DOHH2 (cell line): ENCODE data around the gene KRT8.

Source experiments
- H3F3A ChIP-seq: fragments of 200-600 bp; sonication (generic), shearing (Covaris generic); 2 replicates; pipeline ENCODE4 v1.6.0; 2016; ENCODE audit warnings: antibody characterized with exemption, mild to moderate bottlenecking; ENCODE audit not compliant: control insufficient read depth, insufficient read depth
- H3K27ac ChIP-seq: fragments of 200-600 bp; sonication (generic); 2 replicates; pipeline ENCODE4 v1.5.1; 2014; ENCODE audit warnings: low read depth, mild to moderate bottlenecking, low read length, moderate library complexity
- H3K27me3 ChIP-seq: fragments of 200-600 bp; sonication (generic); 2 replicates; pipeline ENCODE4 v1.6.1; 2014; ENCODE audit warnings: mild to moderate bottlenecking, low read length, mixed read lengths; ENCODE audit not compliant: control insufficient read depth
- H3K36me3 ChIP-seq: fragments of 200-600 bp; sonication (generic); 2 replicates; pipeline ENCODE4 v1.6.1; 2014; ENCODE audit warnings: mild to moderate bottlenecking, low read length, moderate library complexity, mixed read lengths; ENCODE audit not compliant: control insufficient read depth
- H3K4me1 ChIP-seq: fragments of 200-600 bp; sonication (generic); 2 replicates; pipeline ENCODE4 v1.6.1; 2014; ENCODE audit warnings: mild to moderate bottlenecking, low read length, mixed read lengths; ENCODE audit not compliant: control insufficient read depth
- H3K4me2 ChIP-seq: fragments of 200-600 bp; sonication (generic); 2 replicates; pipeline ENCODE4 v1.6.0; 2014; ENCODE audit warnings: mild to moderate bottlenecking, low read length, moderate library complexity
- H3K4me3 ChIP-seq: fragments of 200-600 bp; sonication (generic); 2 replicates; pipeline ENCODE4 v1.5.1; 2014; ENCODE audit warnings: mild to moderate bottlenecking, low read length, mixed read lengths
- H3K79me2 ChIP-seq: fragments of 200-600 bp; sonication (generic); 2 replicates; pipeline ENCODE4 v1.6.1; 2014; ENCODE audit warnings: mild to moderate bottlenecking, low read length, mixed read lengths; ENCODE audit not compliant: control insufficient read depth
- H3K9me2 ChIP-seq: fragments of 200-600 bp; sonication (generic); replicated peaks from 2 replicates; pipeline ENCODE4 v1.6.1; 2014; ENCODE audit warnings: mild to moderate bottlenecking, low read length, mixed read lengths; ENCODE audit not compliant: control insufficient read depth
- H3K9me3 ChIP-seq: fragments of 200-600 bp; sonication (generic); 2 replicates; pipeline ENCODE4 v1.6.1; 2014; ENCODE audit warnings: antibody characterized with exemption, low read length, mixed read lengths; ENCODE audit not compliant: control insufficient read depth, insufficient read depth
- H4K20me1 ChIP-seq: fragments of 200-600 bp; sonication (generic); 2 replicates; pipeline ENCODE4 v1.6.0; 2014; ENCODE audit warnings: low read depth, mild to moderate bottlenecking, antibody characterized with exemption, low read length, moderate library complexity; ENCODE audit not compliant: control insufficient read depth, insufficient read depth
- CTCF ChIP-seq: fragments of 200-600 bp; sonication (generic); IDR thresholded peaks from one replicate; pipeline ENCODE4 v1.5.1; 2014; ENCODE audit warnings: antibody characterized with exemption, mild to moderate bottlenecking, low read depth, low read length; ENCODE audit not compliant: poor library complexity, severe bottlenecking
- EZH2phosphoT487 ChIP-seq: fragments of 200-600 bp; sonication (generic); IDR thresholded peaks from 2 replicates; pipeline ENCODE4 v1.6.1; 2017; ENCODE audit warnings: borderline replicate concordance, mild to moderate bottlenecking, antibody characterized with exemption, low read length, moderate library complexity, mixed read lengths

KRT8 gene

GRCh38 chr12:52872644-52873389, 32.1 kb downstream of the KRT8 start:
- H3K9me2 ChIP-seq, result no peaks in the 10 kb centered on the region

DNA sequence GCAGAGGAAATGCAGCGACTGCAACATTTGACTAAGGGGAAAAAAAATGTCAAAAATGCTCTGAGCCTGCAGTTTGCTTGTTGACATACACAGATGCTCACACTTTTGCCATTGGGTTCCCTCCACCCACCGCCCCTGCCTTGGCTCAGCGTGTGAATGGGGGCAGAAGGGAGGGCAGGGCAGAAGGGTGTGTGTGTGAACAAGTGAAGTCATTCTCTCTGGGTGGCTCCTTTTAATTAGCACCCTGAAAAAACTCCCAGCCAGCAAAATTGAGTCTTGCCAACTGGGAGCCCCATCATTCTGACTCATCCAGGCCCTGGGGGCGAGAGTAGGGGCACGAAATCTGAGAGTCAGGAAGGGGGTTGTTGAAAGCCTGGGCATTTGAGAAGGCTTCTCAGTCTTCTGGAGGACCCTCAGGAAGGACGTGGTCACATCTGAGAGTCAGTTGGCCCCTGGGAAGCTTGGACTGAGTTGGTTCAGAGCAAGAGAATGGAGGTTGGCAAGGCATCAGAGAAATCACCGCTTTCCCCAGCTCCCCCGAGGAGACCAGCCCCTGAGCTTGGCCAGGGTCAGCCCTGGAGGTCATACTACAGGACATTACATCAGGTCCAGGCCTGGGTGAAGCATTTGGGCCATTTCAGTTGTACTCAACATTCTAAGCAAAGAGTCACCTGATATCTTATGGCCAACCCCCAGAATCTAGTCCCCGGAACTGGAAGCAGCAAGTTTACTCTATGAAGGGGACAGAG, 33.4 kb downstream of the KRT8 start:
- Histone ChIP-seq H4K20me1 (no peaks in the 10 kb centered on the region), H3K79me2 (no peaks in the 10 kb centered on the region), H3K4me2 (no peak overlapping the region), H3F3A (no peaks in the 10 kb centered on the region), H3K27ac (no peak overlapping the region), H3K9me3 (no peaks in the 10 kb centered on the region), H3K4me1 (peaks cover 21% of the 10 kb centered on the region), H3K27me3 (peaks cover 15% of the 10 kb centered on the region), H3K36me3 (no peaks in the 10 kb centered on the region), H3K9me2 (no peaks in the 10 kb centered on the region), H3K4me3 (no peak overlapping the region)
- TF ChIP-seq EZH2phosphoT487, result no peak
- no peak for TF ChIP-seq CTCF

More at GRCh38 chr12:52872644-52873389, 32.1 kb downstream of the KRT8 start:
- TF ChIP-seq CTCF, result no peak
- no peaks in the 10 kb centered on the region for H4K20me1 ChIP-seq
- no peaks in the 10 kb centered on the region for H3K36me3 ChIP-seq
- no peak overlapping the region for H3K4me2 ChIP-seq
- no peak overlapping the region for H3K27ac ChIP-seq
- H3K9me3 ChIP-seq, result no peaks in the 10 kb centered on the region
- peaks cover 15% of the 10 kb centered on the region for H3K27me3 ChIP-seq
- H3F3A ChIP-seq, result no peaks in the 10 kb centered on the region
- no peak overlapping the region for H3K4me3 ChIP-seq
- no peaks in the 10 kb centered on the region for H3K79me2 ChIP-seq
- peaks cover 26% of the 10 kb centered on the region for H3K4me1 ChIP-seq

DNA sequence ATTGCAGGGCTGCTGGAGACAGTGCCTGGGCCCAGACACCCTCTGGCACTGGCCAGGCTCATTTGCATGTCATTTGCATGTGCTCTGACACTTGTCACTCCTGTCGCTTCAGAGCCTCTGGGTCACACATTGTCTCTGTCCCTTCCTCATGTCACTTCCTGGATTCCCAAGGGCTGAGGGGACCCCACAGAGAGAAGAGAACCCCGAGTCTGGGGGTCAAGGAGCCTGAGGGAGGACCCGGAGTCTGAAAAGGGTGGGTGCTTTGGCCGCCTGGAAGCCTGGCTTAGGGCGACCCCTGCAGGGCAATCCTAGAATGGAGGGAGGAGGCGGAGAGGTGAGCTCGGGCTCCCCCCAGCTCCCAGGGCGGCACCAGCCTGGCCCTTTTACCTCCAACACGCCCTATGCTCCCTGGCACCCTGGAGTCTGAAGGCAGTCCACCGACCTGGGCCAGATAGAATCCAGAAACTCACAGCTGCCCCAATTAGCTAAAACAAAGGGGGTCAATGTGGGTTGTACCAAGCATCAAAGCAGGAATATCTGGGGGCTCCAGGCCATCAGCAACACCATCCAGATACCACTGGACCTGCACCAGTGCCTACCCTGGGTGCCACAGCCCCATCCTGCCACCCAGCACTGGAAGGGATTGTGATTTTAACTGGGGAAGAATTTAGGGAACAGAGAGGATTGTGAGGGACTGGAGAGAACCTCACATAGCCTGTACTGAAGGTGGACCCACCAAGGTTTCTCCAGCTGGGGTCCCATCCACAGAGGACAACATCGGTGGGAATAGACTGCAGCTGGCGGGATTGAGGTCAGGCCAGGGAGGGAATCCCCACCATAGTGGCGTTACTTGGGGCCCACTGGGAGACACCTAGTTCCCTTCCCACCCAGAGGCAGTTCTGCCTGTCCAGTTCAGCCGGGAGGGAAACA, 34.2 kb downstream of the KRT8 start:
- Histone ChIP-seq H3K79me2 (no peaks in the 10 kb centered on the region), H3K4me2 (peak overlapping the region; percentile 55), H3K4me1 (peaks cover 21% of the 10 kb centered on the region), H3F3A (no peaks in the 10 kb centered on the region), H3K36me3 (no peaks in the 10 kb centered on the region), H3K27ac (no peak overlapping the region), H3K4me3 (peak overlapping the region; percentile 43), H3K27me3 (peaks cover 15% of the 10 kb centered on the region), H3K9me2 (no peaks in the 10 kb centered on the region), H4K20me1 (no peaks in the 10 kb centered on the region), H3K9me3 (no peaks in the 10 kb centered on the region)
- TF ChIP-seq EZH2phosphoT487 (no peak), CTCF (peak; percentile 99)
